Natural killer cell (primary cell): ENCODE measurements around the gene MED13. TPM values are rescaled to one million over a fixed set of nuclear protein-coding genes. Genes with fewer than 3 reads are reported as not detected.

ENCODE experiments used
- ATAC-seq, 3 donors: fragments of 150-1000 bp in 2 of 3; fragments of 200-7000 bp in 1 of 3; cut with Tn5 transposase; 1 replicate in 1 of 3; 2 replicates in 2 of 3; pipeline ENCODE4 v1.10.0; 2021; ENCODE audit warnings: mild to moderate bottlenecking in 2 of 3, moderate library complexity in 2 of 3
- DNase-seq, 2 donors: peaks; one replicate each; pipeline versions ENCODE4 v3.0.0 to v3.0.0-alpha.2; 2013 to 2021; ENCODE audit warnings: mixed read lengths in 1 of 2
- H3K27ac ChIP-seq: one replicate; pipeline ENCODE4 v1.5.1; 2013; ENCODE audit warnings: mild to moderate bottlenecking, low read length
- H3K27me3 ChIP-seq: one replicate; pipeline ENCODE4 v1.6.1; 2013; ENCODE audit warnings: low read length; ENCODE audit not compliant: control insufficient read depth, insufficient read depth
- H3K36me3 ChIP-seq: one replicate; pipeline ENCODE4 v1.6.1; 2013; ENCODE audit warnings: low read length; ENCODE audit not compliant: control insufficient read depth, insufficient read depth
- H3K4me1 ChIP-seq: one replicate; pipeline ENCODE4 v1.6.1; 2013; ENCODE audit warnings: low read length; ENCODE audit not compliant: control insufficient read depth, insufficient read depth
- H3K4me3 ChIP-seq: one replicate; pipeline ENCODE4 v1.5.1; 2013; ENCODE audit warnings: low read length
- H3K9me3 ChIP-seq: one replicate; pipeline ENCODE4 v1.6.1; 2013; ENCODE audit warnings: low read length; ENCODE audit not compliant: control insufficient read depth, insufficient read depth
- H3K27ac Mint-ChIP-seq, 2 donors: one replicate each; pipeline ENCODE4 v1.8.0; 2022; ENCODE audit warnings: mild to moderate bottlenecking in 2 of 2, mixed read lengths in 2 of 2, moderate library complexity in 1 of 2
- H3K27me3 Mint-ChIP-seq, 2 donors: one replicate each; pipeline ENCODE4 v1.8.0; 2022; ENCODE audit warnings: low read depth in 2 of 2, mixed read lengths in 2 of 2
- H3K36me3 Mint-ChIP-seq: one replicate; pipeline ENCODE4 v1.8.0; 2022; ENCODE audit warnings: mixed read lengths
- H3K4me1 Mint-ChIP-seq, 2 donors: one replicate each; pipeline ENCODE4 v1.8.0; 2022; ENCODE audit warnings: mixed read lengths in 2 of 2
- H3K4me3 Mint-ChIP-seq: one replicate; pipeline ENCODE4 v1.8.0; 2022; ENCODE audit warnings: mild to moderate bottlenecking, moderate library complexity, mixed read lengths
- H3K9me3 Mint-ChIP-seq, 2 donors: one replicate each; pipeline ENCODE4 v1.8.0; 2022; ENCODE audit warnings: mixed read lengths in 2 of 2
- CTCF ChIP-seq: fragments of 200-600 bp; IDR thresholded peaks from one replicate; pipeline ENCODE4 v1.8.0; 2022; ENCODE audit warnings: antibody characterized with exemption
- WGBS: methylation state at CpG from one replicate; pipeline ENCODE4 v1.1.7; 2013; ENCODE audit warnings: missing lambda C conversion rate; ENCODE audit not compliant: insufficient coverage; 5-methylcytosine and 5-hydroxymethylcytosine counted together
- intact Hi-C: fragments of 100-400 bp; cut with micrococcal nuclease; formaldehyde crosslinking; loops from one replicate; pipeline ENCODE4 v1.14.2; 2022
- total RNA-seq, 4 donors: library from RNA; stranded (reverse); fragments of 120-200 nt in 1 of 4; gene quantifications; one replicate each; pipeline versions ENCODE4 v1.2.3 to v1.2.4, GENCODE V29; 2013 to 2022

The MED13 gene
- total RNA-seq, 3 donors from 2014 or later (not counting 1 experiment from before 2014, with no cell fraction given), result 107 to 122 (median 116) TPM

- no peaks in the 10 kb centered on the region for H3K4me1 Mint-ChIP-seq
- no peaks in the 10 kb centered on the region for H3K9me3 Mint-ChIP-seq
- ATAC-seq (no peak), DNase-seq (no peak)
- H3K27ac Mint-ChIP-seq, result no peak overlapping the region
- no CpG with 5 or more reads among the region's 1 CpG for WGBS
- H3K9me3 ChIP-seq, result no peaks in the 10 kb centered on the region
- H3K27ac ChIP-seq, result no peak overlapping the region
- no peaks in the 10 kb centered on the region for H3K27me3 ChIP-seq
- H3K4me3 ChIP-seq, result no peak overlapping the region
- H3K4me3 Mint-ChIP-seq, result no peak overlapping the region
- peaks cover 48% of the 10 kb centered on the region for H3K36me3 ChIP-seq
- H3K36me3 Mint-ChIP-seq, result peaks cover 16% of the 10 kb centered on the region
- intact Hi-C loops, result no loop called here
- no peak for TF ChIP-seq CTCF
- no peaks in the 10 kb centered on the region for H3K27me3 Mint-ChIP-seq
- H3K4me1 ChIP-seq, result no peaks in the 10 kb centered on the region
These were observed 122.0 kb downstream of the MED13 start for GRCh38 chr17:61943117-61943516.

- TF ChIP-seq CTCF, result no peak
- H3K27ac ChIP-seq, result no peak overlapping the region
- H3K9me3 ChIP-seq, result no peaks in the 10 kb centered on the region
- H3K36me3 ChIP-seq, result peaks cover 39% of the 10 kb centered on the region
- H3K4me3 ChIP-seq, result no peak overlapping the region
- intact Hi-C loops, result no loop called here
- H3K9me3 Mint-ChIP-seq, result no peaks in the 10 kb centered on the region
- H3K4me1 ChIP-seq, result no peaks in the 10 kb centered on the region
- peaks cover 16% of the 10 kb centered on the region for H3K36me3 Mint-ChIP-seq
- no peak overlapping the region for H3K27ac Mint-ChIP-seq
- no peaks in the 10 kb centered on the region for H3K4me1 Mint-ChIP-seq
- DNase-seq (no peak), ATAC-seq (no peak)
- H3K4me3 Mint-ChIP-seq, result no peak overlapping the region
- H3K27me3 Mint-ChIP-seq, result no peaks in the 10 kb centered on the region
- WGBS, result no CpG with 5 or more reads among the region's 2 CpGs
- H3K27me3 ChIP-seq, result no peaks in the 10 kb centered on the region
These were observed 123.0 kb downstream of the MED13 start for GRCh38 chr17:61942085-61942484.

GRCh38 chr17:61928101-61928436 lies 137.0 kb downstream of the MED13 start:
- Mint-ChIP-seq H3K27me3 (no peaks in the 10 kb centered on the region), H3K27ac (peak overlapping the region; percentile 93 to 98), H3K9me3 (no peaks in the 10 kb centered on the region), H3K4me3 (peak overlapping the region; percentile 91), H3K4me1 (peaks cover 19 to 23% of the 10 kb centered on the region in 2 donors), H3K36me3 (no peaks in the 10 kb centered on the region)
- ATAC-seq (no peak), DNase-seq (no peak)
- H3K27me3 ChIP-seq, result no peaks in the 10 kb centered on the region
- intact Hi-C loops, result loop anchor here (1.0 kb wide), 2 partner anchors 65 to 137 kb away; partner anchors contain the start of genes BRIP1 and MED13
- peaks cover 5% of the 10 kb centered on the region for H3K36me3 ChIP-seq
- peak overlapping the region; percentile 93 for H3K4me3 ChIP-seq
- H3K27ac ChIP-seq, result peak overlapping the region; percentile 85
- no peaks in the 10 kb centered on the region for H3K9me3 ChIP-seq
- no peak for TF ChIP-seq CTCF
- 50% methylated on average over 4 of the region's 4 CpGs for WGBS
- peaks cover 14% of the 10 kb centered on the region for H3K4me1 ChIP-seq
